Measurements from ENCODE around the gene KCNH5. TPM values are rescaled to one million over a fixed set of nuclear protein-coding genes. Genes with fewer than 3 reads are reported as not detected.

KCNH5 gene
- total RNA-seq, 4 donors from 2014 or later, result under 0.01 TPM; not detected in 3

DNA sequence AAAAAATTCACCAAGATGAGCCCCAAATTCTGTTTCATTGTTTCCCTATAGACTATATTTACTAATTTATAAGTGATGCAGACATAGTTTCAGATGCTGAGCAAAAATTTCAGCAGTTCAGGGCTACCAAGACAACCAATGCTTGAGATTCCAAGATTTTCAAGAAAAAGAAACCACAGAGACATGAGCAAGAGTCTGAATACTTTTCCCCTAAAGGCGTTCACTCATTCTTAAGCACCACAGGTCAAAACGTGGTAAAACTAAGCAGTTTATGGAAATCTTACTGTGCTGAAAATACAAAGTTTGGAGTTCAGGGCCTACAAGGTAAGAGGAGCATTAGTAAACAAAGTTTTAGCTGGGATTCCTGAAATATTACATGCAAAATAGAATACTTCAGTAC lies 221.2 kb downstream of the KCNH5 start:
- Histone ChIP-seq H3K27ac (no peak overlapping the region), H3K4me1 (no peaks in the 10 kb centered on the region), H3K36me3 (no peaks in the 10 kb centered on the region), H3K9me3 (no peaks in the 10 kb centered on the region), H3K27me3 (no peaks in the 10 kb centered on the region), H3K4me3 (no peak overlapping the region)
- in situ Hi-C loops (cut with MboI; ENCODE audit: low pct_ligation_motif_present in 1 of 4, low pct_unique_long_range_greater_than_20kb in 1 of 4, low sequenced_read_pairs in 3 of 4), result no loop called here
- TF ChIP-seq POLR2A (IDR thresholded peaks at IDR 0.05), result no peak
- no peak for TF ChIP-seq POLR2AphosphoS5 (IDR thresholded peaks at IDR 0.05)
- TF ChIP-seq, protein P1, sequence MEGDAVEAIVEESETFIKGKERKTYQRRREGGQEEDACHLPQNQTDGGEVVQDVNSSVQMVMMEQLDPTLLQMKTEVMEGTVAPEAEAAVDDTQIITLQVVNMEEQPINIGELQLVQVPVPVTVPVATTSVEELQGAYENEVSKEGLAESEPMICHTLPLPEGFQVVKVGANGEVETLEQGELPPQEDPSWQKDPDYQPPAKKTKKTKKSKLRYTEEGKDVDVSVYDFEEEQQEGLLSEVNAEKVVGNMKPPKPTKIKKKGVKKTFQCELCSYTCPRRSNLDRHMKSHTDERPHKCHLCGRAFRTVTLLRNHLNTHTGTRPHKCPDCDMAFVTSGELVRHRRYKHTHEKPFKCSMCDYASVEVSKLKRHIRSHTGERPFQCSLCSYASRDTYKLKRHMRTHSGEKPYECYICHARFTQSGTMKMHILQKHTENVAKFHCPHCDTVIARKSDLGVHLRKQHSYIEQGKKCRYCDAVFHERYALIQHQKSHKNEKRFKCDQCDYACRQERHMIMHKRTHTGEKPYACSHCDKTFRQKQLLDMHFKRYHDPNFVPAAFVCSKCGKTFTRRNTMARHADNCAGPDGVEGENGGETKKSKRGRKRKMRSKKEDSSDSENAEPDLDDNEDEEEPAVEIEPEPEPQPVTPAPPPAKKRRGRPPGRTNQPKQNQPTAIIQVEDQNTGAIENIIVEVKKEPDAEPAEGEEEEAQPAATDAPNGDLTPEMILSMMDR (IDR thresholded peaks at IDR 0.05), result no peak
- TF ChIP-seq EP300 (IDR thresholded peaks at IDR 0.05; ENCODE audit: low read depth), result no peak
- no peak for DNase-seq
- intact Hi-C loops (cut with DNase I; ENCODE audit: low total_unique reads), result no loop called here
- 59 to 62% methylated on average over 2 of the region's 2 CpGs for whole genome bisulfite sequencing, 2 donors (ENCODE audit: low coverage in 1 of 2)

DNA sequence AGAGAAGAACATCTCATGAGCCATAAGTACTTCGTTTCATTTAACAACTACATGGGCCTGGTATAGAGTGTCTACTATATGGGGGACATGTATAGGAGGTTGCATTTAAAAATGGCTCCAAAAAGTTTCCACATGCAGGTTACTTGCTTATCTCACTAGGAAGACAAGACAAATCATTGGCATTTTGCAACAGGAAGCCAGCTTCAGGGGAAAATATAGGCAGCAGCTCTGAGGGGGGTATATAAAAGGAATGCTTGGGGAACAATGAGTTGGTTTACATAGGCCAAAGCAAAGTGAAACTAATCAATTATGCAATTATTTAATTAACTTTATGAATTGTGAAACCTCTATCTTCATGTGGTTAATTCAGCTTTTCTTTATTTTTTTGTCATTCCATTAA lies 225.3 kb downstream of the KCNH5 start:
- H3K4me3 ChIP-seq, result no peak overlapping the region
- in situ Hi-C loops (cut with MboI; ENCODE audit: low pct_ligation_motif_present in 1 of 4, low pct_unique_long_range_greater_than_20kb in 1 of 4, low sequenced_read_pairs in 3 of 4) (no loop called here), intact Hi-C loops (cut with DNase I; ENCODE audit: low total_unique reads) (no loop called here)
- H3K36me3 ChIP-seq, result no peaks in the 10 kb centered on the region
- no peaks in the 10 kb centered on the region for H3K4me1 ChIP-seq
- TF ChIP-seq POLR2AphosphoS5 (IDR thresholded peaks at IDR 0.05), result no peak
- TF ChIP-seq, protein P1 (IDR thresholded peaks at IDR 0.05), result no peak
- no peak for TF ChIP-seq POLR2A (IDR thresholded peaks at IDR 0.05)
- no peak for TF ChIP-seq EP300 (IDR thresholded peaks at IDR 0.05; ENCODE audit: low read depth)
- DNase-seq, result no peak
- 27 to 53% methylated on average over 1 of the region's 1 CpG for WGBS, 2 donors (ENCODE audit: low coverage in 1 of 2)
- no peaks in the 10 kb centered on the region for H3K9me3 ChIP-seq
- H3K27ac ChIP-seq, result no peak overlapping the region
- no peaks in the 10 kb centered on the region for H3K27me3 ChIP-seq

DNA sequence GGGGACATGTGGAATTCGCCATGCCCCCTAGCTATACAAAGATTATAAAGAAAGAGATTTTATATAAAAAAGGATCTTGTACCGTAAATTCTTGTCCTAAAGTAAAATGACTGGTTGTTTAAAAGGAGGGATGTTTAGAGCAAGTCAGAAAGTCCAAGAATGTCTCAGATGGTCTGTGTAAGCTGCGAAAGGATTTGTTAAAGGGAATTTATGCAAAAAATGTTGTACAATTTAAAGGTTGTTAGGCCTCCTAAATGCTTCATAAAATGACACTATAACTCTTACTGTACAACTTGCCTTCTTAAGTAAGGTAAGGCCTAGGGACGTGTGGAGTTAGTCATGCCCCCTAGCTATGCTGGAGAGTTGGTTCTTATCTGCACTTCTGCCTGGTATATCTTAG lies 237.6 kb downstream of the KCNH5 start:
- in situ Hi-C loops (cut with MboI; ENCODE audit: low pct_ligation_motif_present in 1 of 4, low pct_unique_long_range_greater_than_20kb in 1 of 4, low sequenced_read_pairs in 3 of 4), result no loop called here
- intact Hi-C loops (cut with DNase I; ENCODE audit: low total_unique reads), result no loop called here
- H3K9me3 ChIP-seq, result no peaks in the 10 kb centered on the region
- H3K36me3 ChIP-seq, result no peaks in the 10 kb centered on the region
- H3K27me3 ChIP-seq, result no peaks in the 10 kb centered on the region
- TF ChIP-seq POLR2AphosphoS5 (IDR thresholded peaks at IDR 0.05), result no peak
- TF ChIP-seq, protein P1 (IDR thresholded peaks at IDR 0.05), result no peak
- TF ChIP-seq EP300 (IDR thresholded peaks at IDR 0.05; ENCODE audit: low read depth), result no peak
- no peak for TF ChIP-seq POLR2A (IDR thresholded peaks at IDR 0.05)
- H3K4me1 ChIP-seq, result no peaks in the 10 kb centered on the region
- WGBS, 2 donors (ENCODE audit: low coverage in 1 of 2), result 72 to 74% methylated on average over 4 of the region's 4 CpGs
- no peak overlapping the region for H3K27ac ChIP-seq
- H3K4me3 ChIP-seq, result no peak overlapping the region
- DNase-seq, result no peak

DNA sequence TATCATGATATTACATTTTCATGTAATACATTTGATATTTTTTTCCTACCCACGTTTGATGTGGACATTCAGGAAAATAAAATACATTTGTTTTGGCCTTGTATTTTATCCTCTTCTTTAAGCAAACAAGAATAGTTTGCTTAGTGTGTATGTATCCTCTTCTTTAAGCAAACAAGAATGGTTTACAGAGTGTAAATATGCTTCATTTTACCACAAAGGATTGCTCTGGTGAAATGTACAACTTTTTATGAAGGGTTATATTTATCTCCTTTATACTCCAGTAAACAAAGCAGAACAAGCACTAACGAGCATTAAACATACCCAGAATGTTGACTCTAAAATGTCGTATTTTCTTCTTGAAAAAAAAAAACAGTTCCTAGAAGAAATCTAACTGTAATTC lies 244.7 kb downstream of the KCNH5 start:
- no peak for DNase-seq
- H3K4me3 ChIP-seq, result no peak overlapping the region
- no peaks in the 10 kb centered on the region for H3K36me3 ChIP-seq
- no peaks in the 10 kb centered on the region for H3K27me3 ChIP-seq
- TF ChIP-seq POLR2AphosphoS5 (IDR thresholded peaks at IDR 0.05) (no peak), EP300 (IDR thresholded peaks at IDR 0.05; ENCODE audit: low read depth) (no peak), POLR2A (IDR thresholded peaks at IDR 0.05) (no peak)
- TF ChIP-seq, protein P1 (IDR thresholded peaks at IDR 0.05), result no peak
- WGBS, 2 donors (ENCODE audit: low coverage in 1 of 2), result 26 to 27% methylated on average over 3 of the region's 3 CpGs
- H3K27ac ChIP-seq, result no peak overlapping the region
- in situ Hi-C loops (cut with MboI; ENCODE audit: low pct_ligation_motif_present in 1 of 4, low pct_unique_long_range_greater_than_20kb in 1 of 4, low sequenced_read_pairs in 3 of 4), result no loop called here
- intact Hi-C loops (cut with DNase I; ENCODE audit: low total_unique reads), result no loop called here
- H3K4me1 ChIP-seq, result no peaks in the 10 kb centered on the region
- no peaks in the 10 kb centered on the region for H3K9me3 ChIP-seq
